HFF-Myc (cell line): Measurements from ENCODE around the gene PHF20.
"Not testable (repeated sequence)": the region's sequence is repeated elsewhere in the genome, so short reads cannot be mapped to it uniquely, and the experiment has no call there.

ENCODE experiments used
- DNase-seq: peaks from one replicate; pipeline ENCODE4 v3.0.0-alpha.2; 2011; ENCODE audit warnings: low read depth; ENCODE audit errors: extremely low read depth
- H3K4me3 ChIP-seq: replicated peaks from 2 replicates; pipeline ENCODE4 v1.5.1; 2011; ENCODE audit warnings: low read depth, mild to moderate bottlenecking, control low read depth, low read length
- CTCF ChIP-seq: IDR thresholded peaks from 2 replicates; pipeline ENCODE4 v1.5.1; 2012; ENCODE audit warnings: mild to moderate bottlenecking, low read depth, low read length, control low read depth; ENCODE audit errors: missing control alignments

The PHF20 gene

GRCh38 chr20:35954907-35955251 is 183.1 kb downstream of the PHF20 start:
- H3K4me3 ChIP-seq, result peak overlapping the region; percentile 99
- no peak for DNase-seq
- TF ChIP-seq CTCF, result no peak

- H3K4me3 ChIP-seq, result no peak overlapping the region
- no peak for DNase-seq
- no peak for TF ChIP-seq CTCF
Observed at GRCh38 chr20:35956616-35957015, 184.8 kb downstream of the PHF20 start.

- H3K4me3 ChIP-seq, DNase-seq: not testable (repeated sequence)
Observed at GRCh38 chr20:35959291-35959690, 187.5 kb downstream of the PHF20 start.

GRCh38 chr20:35963878-35964277 is 192.1 kb downstream of the PHF20 start:
- no peak for DNase-seq
- no peak overlapping the region for H3K4me3 ChIP-seq
- TF ChIP-seq CTCF, result no peak

GRCh38 chr20:35967979-35968640 is 196.3 kb downstream of the PHF20 start, which contains the start of gene CNBD2:
Gene CNBD2 (plus strand): TSS chr20:35968590. CDS start chr20:35968763, 173 bp downstream.
- DNase-seq, result no peak
- no peak for TF ChIP-seq CTCF

GRCh38 chr20:35968930-35969329 is 197.1 kb downstream of the PHF20 start:
- no peak for TF ChIP-seq CTCF
- DNase-seq, result no peak
- no peak overlapping the region for H3K4me3 ChIP-seq

More at GRCh38 chr20:35967979-35968640, 196.3 kb downstream of the PHF20 start, which contains the start of gene CNBD2:
- no peak within 1 kb of the TSS for H3K4me3 ChIP-seq

- no peak for TF ChIP-seq CTCF
- DNase-seq, result no peak
- no peak overlapping the region for H3K4me3 ChIP-seq
Observed at GRCh38 chr20:35971981-35972380, 200.2 kb downstream of the PHF20 start.
